Stimulated activated naive B cell treated with anti-CD40 and anti-IgM and Interleukin-4, amounts not matched to agents 10 μg/mL and 1 μg/mL and 100 μg/mL, for 72 hours (primary cell): ENCODE results near the gene ZCRB1.
"Not testable (repeated sequence)": the region's sequence is repeated elsewhere in the genome, so short reads cannot be mapped to it uniquely, and the experiment has no call there.

Experiments used
- ATAC-seq, 2 donors: fragments of 150-1000 bp; cut with Tn5 transposase; replicated peaks; 2 replicates each; pipeline ENCODE4 v1.10.0; 2021; ENCODE audit warnings: moderate library complexity in 1 of 2
- DNase-seq: peaks from one replicate; pipeline ENCODE4 v3.0.0; 2021
- H3K27ac Mint-ChIP-seq: one replicate; pipeline ENCODE4 v1.8.0; 2022; ENCODE audit warnings: mild to moderate bottlenecking, mixed read lengths
- H3K27me3 Mint-ChIP-seq, 2 donors: one replicate each; pipeline ENCODE4 v1.8.0; 2022; ENCODE audit warnings: mixed read lengths in 2 of 2
- H3K36me3 Mint-ChIP-seq, 2 donors: one replicate each; pipeline ENCODE4 v1.8.0; 2022; ENCODE audit warnings: mixed read lengths in 2 of 2, mild to moderate bottlenecking in 1 of 2
- H3K4me1 Mint-ChIP-seq, 2 donors: one replicate each; pipeline ENCODE4 v1.8.0; 2022; ENCODE audit warnings: mixed read lengths in 2 of 2, mild to moderate bottlenecking in 1 of 2
- H3K4me3 Mint-ChIP-seq, 2 donors: one replicate each; pipeline ENCODE4 v1.8.0; 2022; ENCODE audit warnings: mild to moderate bottlenecking in 2 of 2, mixed read lengths in 2 of 2, moderate library complexity in 1 of 2
- H3K9me3 Mint-ChIP-seq, 2 donors: one replicate each; pipeline ENCODE4 v1.8.0; 2022; ENCODE audit warnings: mixed read lengths in 2 of 2, mild to moderate bottlenecking in 1 of 2

Gene ZCRB1

DNA sequence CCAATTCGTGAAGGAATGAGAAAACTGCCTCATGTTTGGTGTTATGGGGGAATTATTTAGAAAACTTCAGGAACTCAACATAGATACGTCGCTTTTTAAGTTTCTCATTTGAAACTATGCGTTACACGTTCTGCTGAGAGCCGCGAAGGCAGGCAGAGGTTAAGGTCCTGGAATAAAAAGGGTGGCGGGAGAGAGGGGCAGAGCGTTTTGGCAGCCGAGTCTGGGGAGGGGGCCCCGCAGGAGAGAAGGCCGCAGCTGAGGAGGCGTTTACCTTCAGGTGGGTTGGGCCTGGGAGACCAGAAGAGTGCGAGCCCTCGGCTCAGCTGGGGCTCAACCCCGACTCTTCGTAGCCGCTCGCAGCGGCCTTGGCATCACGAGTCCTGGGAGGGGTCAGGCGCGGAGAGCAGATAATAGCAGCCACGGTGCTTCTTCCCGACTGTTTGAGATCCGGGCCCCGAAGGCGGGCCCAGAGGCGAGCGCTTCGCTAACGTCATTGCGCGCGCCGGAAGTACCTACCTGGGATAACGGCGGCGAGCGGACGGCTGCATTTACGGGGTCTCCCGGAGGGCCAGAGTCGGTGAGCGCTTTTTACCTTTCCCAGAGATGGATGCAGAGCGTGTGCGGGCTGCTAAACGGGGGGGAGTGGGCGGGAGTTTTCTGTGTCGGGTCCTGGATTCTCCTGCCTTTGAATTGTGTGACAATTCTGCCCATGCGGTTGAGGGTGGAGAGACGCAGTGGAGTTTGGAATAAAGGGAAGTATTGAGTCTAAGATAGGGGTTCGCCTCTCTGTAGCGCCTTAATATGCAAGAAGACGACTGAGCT, at the start of gene ZCRB1, which contains the start of gene PPHLN1:
Gene ZCRB1, minus strand, starts transcription at position 442 of the 822 bp plus-strand sequence. CDS start 1,992 bp downstream, outside the sequence.
Gene PPHLN1, plus strand, starts transcription at position 515 of the 822 bp plus-strand sequence. CDS start 9,736 bp downstream, outside the sequence.
- H3K4me3 Mint-ChIP-seq, result peak within 1 kb of the TSS; percentile 98 to 99
- peaks cover 20 to 38% of the 10 kb centered on the region in 2 donors for H3K4me1 Mint-ChIP-seq

DNA sequence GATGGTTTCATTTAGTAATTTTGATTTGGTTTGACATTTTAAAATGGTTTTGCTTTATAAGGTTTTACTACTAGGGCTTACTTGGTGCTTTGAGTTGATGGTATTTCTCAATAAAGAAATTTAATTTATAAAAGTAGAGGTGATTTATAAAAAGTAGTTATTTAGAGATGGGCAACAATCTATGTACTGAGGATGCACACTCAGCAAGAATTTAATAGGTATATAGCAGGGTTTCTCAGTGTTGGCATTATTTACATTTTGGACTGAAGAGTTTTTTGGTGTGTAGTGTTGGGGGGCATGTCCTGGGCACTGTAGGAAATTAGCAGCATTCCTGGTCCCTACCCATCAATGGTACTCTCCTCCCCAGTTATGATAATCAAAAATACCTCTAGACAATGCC, 47.8 kb upstream of the ZCRB1 start:
- no peak for ATAC-seq
- Mint-ChIP-seq H3K9me3 (no peaks in the 10 kb centered on the region), H3K36me3 (peaks cover 9 to 13% of the 10 kb centered on the region in 2 donors), H3K4me3 (no peak overlapping the region), H3K27me3 (no peaks in the 10 kb centered on the region), H3K4me1 (peaks cover 8 to 19% of the 10 kb centered on the region in 2 donors), H3K27ac (no peak overlapping the region)
- DNase-seq, result no peak

More for the DNA sequence above, at the start of gene ZCRB1, which contains the start of gene PPHLN1:
- Mint-ChIP-seq H3K36me3 (peaks cover 11 to 20% of the 10 kb centered on the region in 2 donors), H3K27me3 (no peaks in the 10 kb centered on the region), H3K9me3 (no peaks in the 10 kb centered on the region), H3K27ac (peak within 1 kb of the TSS; percentile 99)
- DNase-seq (peak; percentile 73), ATAC-seq (peak; percentile 97)

DNA sequence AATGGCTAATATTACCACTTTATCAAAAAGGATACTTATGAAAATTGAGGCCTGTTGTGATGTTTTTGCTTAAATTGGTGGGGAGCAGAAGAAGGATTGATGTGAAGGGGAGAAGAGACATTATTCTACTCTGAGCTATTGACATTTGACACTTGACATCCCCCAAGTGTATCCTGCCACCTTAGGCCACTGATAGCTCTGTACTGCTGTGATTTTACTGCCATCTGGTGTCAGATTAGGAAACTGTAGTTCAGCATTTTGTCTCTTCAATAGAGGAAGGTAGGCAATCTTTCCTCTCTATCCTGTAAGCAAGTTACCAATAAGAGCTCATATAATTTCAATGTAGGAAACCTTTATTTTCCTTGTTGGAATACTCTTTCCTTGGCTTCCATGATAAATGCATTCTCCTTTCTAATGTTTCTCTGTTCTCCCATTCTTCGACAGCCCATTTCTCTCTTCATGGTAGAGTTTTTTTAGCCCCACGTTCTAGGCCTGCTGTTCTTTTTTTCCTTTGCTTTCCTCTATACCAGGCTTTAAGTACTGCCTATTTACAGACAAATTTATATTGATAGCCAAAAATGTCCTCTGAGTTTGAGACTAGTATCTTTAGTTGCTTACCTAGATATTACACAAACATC, 46.4 kb upstream of the ZCRB1 start:
- H3K4me1 Mint-ChIP-seq, result peaks cover 8 to 19% of the 10 kb centered on the region in 2 donors
- no peaks in the 10 kb centered on the region for H3K9me3 Mint-ChIP-seq
- H3K27me3 Mint-ChIP-seq, result no peaks in the 10 kb centered on the region
- H3K4me3 Mint-ChIP-seq, result no peak overlapping the region
- no peak overlapping the region for H3K27ac Mint-ChIP-seq
- ATAC-seq, result peak; percentile 94 to 95
- H3K36me3 Mint-ChIP-seq, result peaks cover 7 to 13% of the 10 kb centered on the region in 2 donors
- DNase-seq, result peak; percentile 20

GRCh38 chr12:42370013-42370412, 44.1 kb upstream of the ZCRB1 start:
- no peak overlapping the region for H3K4me3 Mint-ChIP-seq
- no peak for DNase-seq
- H3K27me3 Mint-ChIP-seq, result no peaks in the 10 kb centered on the region
- ATAC-seq, result no peak
- peaks cover 3 to 6% of the 10 kb centered on the region in 2 donors for H3K36me3 Mint-ChIP-seq
- H3K9me3 Mint-ChIP-seq, result no peaks in the 10 kb centered on the region
- H3K4me1 Mint-ChIP-seq, result peaks cover 10 to 29% of the 10 kb centered on the region in 2 donors
- H3K27ac Mint-ChIP-seq, result no peak overlapping the region

DNA sequence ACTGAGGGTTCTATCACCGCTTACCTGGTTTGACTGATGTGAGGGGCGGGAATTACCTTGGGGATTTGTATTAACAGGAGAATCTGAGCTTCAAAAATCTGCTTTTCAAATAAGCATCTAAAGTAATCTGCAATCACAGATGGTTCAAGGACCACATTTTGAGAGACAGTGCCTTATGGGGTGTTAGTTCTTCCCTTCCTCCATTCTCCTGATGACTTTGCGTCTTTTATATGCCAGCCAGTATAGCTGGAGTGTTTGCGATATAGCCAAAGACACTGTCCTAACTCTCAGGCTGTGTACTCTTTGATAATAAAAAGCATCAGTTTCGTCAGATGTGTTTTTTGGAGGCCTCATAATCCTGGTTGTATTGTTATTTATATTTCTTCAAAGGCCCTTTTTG, 39.6 kb upstream of the ZCRB1 start:
- peaks cover 15 to 36% of the 10 kb centered on the region in 2 donors for H3K4me1 Mint-ChIP-seq
- no peaks in the 10 kb centered on the region for H3K27me3 Mint-ChIP-seq
- H3K9me3 Mint-ChIP-seq, result no peaks in the 10 kb centered on the region
- H3K36me3 Mint-ChIP-seq, result peaks cover 13 to 16% of the 10 kb centered on the region in 2 donors
- H3K27ac Mint-ChIP-seq, result no peak overlapping the region
- DNase-seq, result no peak
- no peak for ATAC-seq
- H3K4me3 Mint-ChIP-seq, result no peak overlapping the region

- ATAC-seq, result no peak
- Mint-ChIP-seq H3K4me3 (no peak overlapping the region), H3K4me1 (peaks cover 19 to 44% of the 10 kb centered on the region in 2 donors), H3K36me3 (peaks cover 17 to 21% of the 10 kb centered on the region in 2 donors), H3K27ac (no peak overlapping the region), H3K27me3 (no peaks in the 10 kb centered on the region), H3K9me3 (no peaks in the 10 kb centered on the region)
- no peak for DNase-seq
Observed at GRCh38 chr12:42364692-42365091, 38.8 kb upstream of the ZCRB1 start.

GRCh38 chr12:42362647-42363260, 36.9 kb upstream of the ZCRB1 start:
- Mint-ChIP-seq H3K4me1 (peaks cover 22 to 48% of the 10 kb centered on the region in 2 donors), H3K4me3 (no peak overlapping the region), H3K27me3 (no peaks in the 10 kb centered on the region), H3K27ac (no peak overlapping the region), H3K9me3 (no peaks in the 10 kb centered on the region), H3K36me3 (peaks cover 22 to 26% of the 10 kb centered on the region in 2 donors)
- ATAC-seq (no peak), DNase-seq (no peak)

DNA sequence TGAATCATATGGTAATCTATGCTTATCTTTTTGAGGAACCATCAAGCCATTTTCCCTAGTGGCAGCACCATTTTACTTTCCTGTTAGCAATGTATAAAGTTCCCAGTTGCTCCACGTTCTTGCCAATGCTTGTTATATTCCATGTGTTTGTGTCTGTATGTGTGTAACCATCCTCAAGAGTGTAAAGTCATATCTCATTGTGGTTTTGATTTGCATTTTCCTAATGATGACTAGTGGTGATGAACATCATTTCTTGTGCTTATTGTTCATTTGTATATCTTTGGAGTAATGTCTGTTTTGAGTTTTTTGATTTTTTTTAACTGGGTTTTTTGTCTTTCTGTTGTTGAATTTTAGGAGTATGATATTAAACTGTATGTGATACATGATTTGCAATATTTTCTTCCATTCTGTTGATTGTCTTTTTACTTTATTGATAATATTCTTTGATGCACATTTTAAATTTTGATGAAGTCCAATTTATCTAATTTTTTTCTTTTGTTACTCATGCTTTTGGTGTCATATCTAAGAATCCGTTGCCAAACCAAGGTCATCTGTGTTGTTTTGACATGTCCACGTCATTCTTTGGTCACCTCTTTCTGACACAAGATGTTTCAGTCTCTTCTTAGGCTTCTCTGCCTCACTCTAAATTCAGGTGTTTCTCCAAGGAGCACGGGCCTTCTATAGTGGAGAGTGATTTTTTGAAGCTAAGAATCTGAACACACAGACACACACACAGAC, 36.2 kb upstream of the ZCRB1 start:
- no peak overlapping the region for H3K4me3 Mint-ChIP-seq
- DNase-seq (no peak), ATAC-seq (peak in 1 of 2 donors; percentile 36)
- H3K4me1 Mint-ChIP-seq, result peaks cover 22 to 48% of the 10 kb centered on the region in 2 donors
- H3K36me3 Mint-ChIP-seq, result peaks cover 23 to 28% of the 10 kb centered on the region in 2 donors
- H3K27me3 Mint-ChIP-seq, result no peaks in the 10 kb centered on the region
- no peak overlapping the region for H3K27ac Mint-ChIP-seq
- no peaks in the 10 kb centered on the region for H3K9me3 Mint-ChIP-seq

GRCh38 chr12:42360747-42361403, 35.0 kb upstream of the ZCRB1 start:
- Mint-ChIP-seq H3K27me3 (no peaks in the 10 kb centered on the region), H3K4me3 (peak overlapping the region in 1 of 2 donors; percentile 40), H3K27ac (peak overlapping the region; percentile 57), H3K9me3 (no peaks in the 10 kb centered on the region), H3K36me3 (peaks cover 24 to 35% of the 10 kb centered on the region in 2 donors), H3K4me1 (peaks cover 21 to 38% of the 10 kb centered on the region in 2 donors)
- DNase-seq, result no peak
- peak; percentile 38 to 55 for ATAC-seq

DNA sequence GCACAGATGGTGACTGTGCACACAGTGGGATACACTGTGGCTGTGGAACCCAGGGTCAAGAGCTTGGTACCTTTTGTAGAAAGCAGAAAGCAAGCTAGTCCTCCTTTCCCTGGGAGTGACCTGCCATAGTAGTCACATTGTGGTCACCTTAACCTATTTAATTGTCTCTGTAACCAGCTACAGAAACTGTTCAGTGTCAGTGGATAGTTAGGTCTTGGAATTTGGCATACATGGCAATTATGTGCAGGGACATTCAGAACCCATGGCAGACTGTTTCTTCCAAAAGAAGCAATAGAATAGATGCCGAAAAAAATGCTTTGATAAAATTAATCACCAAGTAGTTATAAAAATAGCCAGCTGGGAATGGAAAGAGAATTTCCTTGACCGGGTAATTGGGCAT, 30.4 kb upstream of the ZCRB1 start:
- Mint-ChIP-seq H3K4me1 (peaks cover 13 to 21% of the 10 kb centered on the region in 2 donors), H3K9me3 (no peaks in the 10 kb centered on the region), H3K36me3 (peaks cover 21 to 30% of the 10 kb centered on the region in 2 donors), H3K27ac (no peak overlapping the region), H3K27me3 (no peaks in the 10 kb centered on the region), H3K4me3 (no peak overlapping the region)
- ATAC-seq (no peak), DNase-seq (no peak)

DNA sequence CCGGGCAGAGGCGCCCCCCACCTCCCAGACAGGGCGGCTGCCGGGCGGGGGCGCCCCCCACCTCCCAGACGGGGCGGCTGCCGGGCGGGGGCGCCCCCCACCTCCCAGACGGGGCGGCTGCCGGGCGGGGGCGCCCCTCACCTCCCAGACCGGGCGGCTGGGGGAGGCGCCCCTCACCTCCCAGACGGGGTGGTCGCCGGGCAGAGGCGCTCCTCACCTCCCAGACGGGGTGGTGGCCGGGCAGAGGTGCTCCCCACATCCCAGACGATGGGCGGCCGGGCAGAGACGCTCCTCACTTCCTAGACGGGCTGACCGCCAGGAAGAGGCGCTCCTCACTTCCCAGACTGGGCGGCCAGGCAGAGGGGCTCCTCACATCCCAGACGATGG, 24.1 kb upstream of the ZCRB1 start:
- H3K9me3 Mint-ChIP-seq, DNase-seq, H3K27ac Mint-ChIP-seq, H3K4me3 Mint-ChIP-seq, ATAC-seq, H3K27me3 Mint-ChIP-seq: not testable (repeated sequence)
- peaks cover 2 to 11% of the 10 kb centered on the region in 2 donors for H3K4me1 Mint-ChIP-seq
- peaks cover 9 to 12% of the 10 kb centered on the region in 2 donors for H3K36me3 Mint-ChIP-seq

DNA sequence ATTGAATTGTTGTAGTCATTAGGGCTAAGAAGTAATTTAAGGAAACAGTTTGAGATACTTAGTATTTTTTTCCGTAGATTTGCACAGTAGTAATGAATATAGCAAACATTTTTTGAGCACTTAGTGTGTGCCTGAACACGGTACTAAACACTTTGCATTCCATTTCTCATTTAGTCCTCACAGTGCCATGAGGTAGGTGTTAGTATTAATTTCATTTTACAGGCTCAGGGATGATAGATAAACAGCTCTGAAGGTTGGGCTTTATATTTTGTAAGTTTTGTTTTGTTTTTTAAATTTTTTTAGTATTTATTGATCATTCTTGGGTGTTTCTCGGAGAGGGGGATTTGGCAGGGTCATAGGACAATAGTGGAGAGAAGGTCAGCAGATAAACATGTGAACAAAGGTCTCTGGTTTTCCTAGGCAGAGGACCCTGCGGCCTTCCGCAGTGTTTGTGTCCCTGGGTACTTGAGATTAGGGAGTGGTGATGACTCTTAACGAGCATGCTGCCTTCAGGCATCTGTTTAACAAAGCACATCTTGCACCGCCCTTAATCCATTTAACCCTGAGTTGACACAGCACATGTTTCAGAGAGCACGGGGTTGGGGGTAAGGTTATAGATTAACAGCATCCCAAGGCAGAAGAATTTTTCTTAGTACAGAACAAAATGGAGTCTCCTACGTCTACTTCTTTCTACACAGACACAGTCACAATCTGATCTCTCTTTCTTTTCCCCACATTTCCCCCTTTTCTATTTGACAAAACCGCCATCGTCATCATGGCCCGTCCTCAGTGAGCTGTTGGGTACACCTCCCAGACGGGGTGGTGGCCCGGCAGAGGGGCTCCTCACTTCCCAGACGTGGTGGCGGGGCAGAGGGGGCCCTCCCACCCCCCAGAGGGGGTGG, 23.5 kb upstream of the ZCRB1 start:
- not testable (repeated sequence) for H3K9me3 Mint-ChIP-seq, H3K27me3 Mint-ChIP-seq, H3K4me3 Mint-ChIP-seq, DNase-seq, H3K36me3 Mint-ChIP-seq, ATAC-seq, H3K27ac Mint-ChIP-seq
- H3K4me1 Mint-ChIP-seq, result peaks cover 2 to 11% of the 10 kb centered on the region in 2 donors
